ENCODE data around the gene LGALS1. TPM values are rescaled to one million over a fixed set of nuclear protein-coding genes. Genes with fewer than 3 reads are reported as not detected.
A peak's percentile ranks its signal among the peaks of the same experiment; 100 is the strongest.

LGALS1 gene
- total RNA-seq, 5 donors from 2014 or later (not counting 1 experiment from before 2014, with no cell fraction given) = 39.5 to 206 (median 99.2) TPM

DNA sequence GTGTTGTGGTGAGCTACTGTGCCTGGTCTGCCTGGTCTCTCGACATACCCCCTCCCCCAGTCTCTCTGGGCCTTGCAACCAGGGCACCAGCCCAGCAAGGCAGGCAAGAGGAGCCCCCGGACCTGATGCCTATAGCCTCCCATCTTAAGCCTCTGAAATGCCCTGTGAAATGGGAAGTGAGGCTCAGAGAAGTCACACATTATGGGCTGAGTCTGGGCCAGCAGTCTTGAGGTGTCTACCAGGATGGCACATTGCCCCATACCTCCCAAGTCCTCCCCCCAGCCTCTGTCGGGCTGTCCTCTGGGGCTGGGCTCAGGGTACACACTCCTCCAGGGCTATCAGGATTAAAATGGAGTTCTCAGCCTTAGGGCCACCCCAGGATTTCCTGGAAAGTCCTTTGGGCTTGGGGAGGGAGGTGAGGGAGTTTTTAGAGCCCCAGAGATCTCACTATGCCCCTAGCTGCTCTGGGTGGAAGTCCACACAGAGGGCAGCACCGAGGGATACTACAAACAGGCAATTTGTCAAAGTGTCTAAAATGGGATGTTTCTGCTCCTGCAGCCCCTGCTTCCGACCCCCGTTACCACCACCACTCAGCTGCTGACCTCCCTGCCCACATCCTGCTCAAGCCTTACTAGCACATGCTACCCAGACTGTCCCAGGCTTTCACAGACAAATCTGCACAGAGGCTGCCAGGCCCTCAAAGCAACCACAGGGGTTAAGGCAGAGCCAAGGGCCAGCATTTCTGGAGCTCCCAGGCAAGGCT is 39.1 kb upstream of the LGALS1 start:
- 6% methylated on average over 2 of the region's 6 CpGs for WGBS (ENCODE audit: insufficient coverage)
- Mint-ChIP-seq H3K4me1 (peaks cover 62 to 81% (median 67%) of the 10 kb centered on the region in 3 donors), H3K27me3 (no peaks in the 10 kb centered on the region), H3K9me3 (no peaks in the 10 kb centered on the region), H3K27ac (peak overlapping the region; percentile 93 to 95), H3K4me3 (peak overlapping the region in 1 of 3 donors; percentile 94), H3K36me3 (no peaks in the 10 kb centered on the region)
- peaks cover 54 to 90% of the 10 kb centered on the region in 2 experiments for H3K4me1 ChIP-seq (ENCODE audit: control insufficient read depth in 1 of 2, extremely low read depth in 1 of 2, insufficient read depth in 2 of 2, low read length in 2 of 2)
- DNase-seq (peak in 1 of 35 experiments; percentile 26), ATAC-seq (replicated peaks in 1 of 4) (no peak)
- H3K4me3 ChIP-seq (ENCODE audit: control insufficient read depth in 1 of 2, extremely low read depth in 1 of 2, low read length in 1 of 2) = peak overlapping the region; percentile 1 to 19
- H3K9me3 ChIP-seq = no peaks in the 10 kb centered on the region
- peaks cover 3 to 14% of the 10 kb centered on the region in 2 donors for H3K36me3 ChIP-seq (ENCODE audit: control insufficient read depth in 2 of 2, extremely low read depth in 1 of 2, insufficient read depth in 1 of 2, low read length in 1 of 2)
- peak overlapping the region; percentile 77 for H3K27ac ChIP-seq (ENCODE audit: low read length)
- H3K27me3 ChIP-seq (replicated peaks in 1 of 2; ENCODE audit: control insufficient read depth in 2 of 2, extremely low read depth in 1 of 2, insufficient read depth in 2 of 2, low read length in 1 of 2) = no peaks in the 10 kb centered on the region
- ChIA-PET POLR2A (no interaction called here), CTCF (interaction anchor here in 1 of 2 donors (0.6 to 1.9 kb wide), 4 partner anchors 22 to 1261 kb away, joined by 3 to 11 read pairs (median 7); partner anchors contain the start of genes GGA1 and PDXP)

DNA sequence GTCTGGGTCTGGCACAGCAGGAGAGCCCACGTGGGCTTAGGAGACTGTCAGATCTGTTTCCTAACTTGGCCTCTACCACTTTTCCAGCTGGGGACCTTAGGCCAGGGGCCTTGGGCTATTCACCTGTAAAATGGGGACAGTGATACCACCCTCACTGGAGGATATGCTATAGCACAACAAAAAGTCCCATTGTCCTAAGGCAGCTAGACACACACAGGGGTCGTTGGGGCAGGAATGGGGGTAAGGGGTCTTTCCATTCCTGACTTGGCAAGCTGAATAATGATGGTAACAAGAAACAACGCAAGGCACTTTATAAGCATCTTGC is 38.5 kb upstream of the LGALS1 start:
- H3K9me3 Mint-ChIP-seq = no peaks in the 10 kb centered on the region
- H3K27me3 Mint-ChIP-seq = no peaks in the 10 kb centered on the region
- DNase-seq (no peak), ATAC-seq (replicated peaks in 1 of 4) (no peak)
- H3K4me3 Mint-ChIP-seq = peak overlapping the region in 1 of 3 donors; percentile 94
- WGBS (ENCODE audit: insufficient coverage) = 20% methylated on average over 1 of the region's 3 CpGs
- H3K36me3 Mint-ChIP-seq = no peaks in the 10 kb centered on the region
- Histone ChIP-seq H3K4me1 (ENCODE audit: control insufficient read depth in 1 of 2, extremely low read depth in 1 of 2, insufficient read depth in 2 of 2, low read length in 2 of 2) (peaks cover 56 to 90% of the 10 kb centered on the region in 2 experiments), H3K36me3 (ENCODE audit: control insufficient read depth in 2 of 2, extremely low read depth in 1 of 2, insufficient read depth in 1 of 2, low read length in 1 of 2) (peaks cover 3 to 18% of the 10 kb centered on the region in 2 donors), H3K4me3 (ENCODE audit: control insufficient read depth in 1 of 2, extremely low read depth in 1 of 2, low read length in 1 of 2) (peak overlapping the region; percentile 1 to 19), H3K9me3 (no peaks in the 10 kb centered on the region), H3K27ac (ENCODE audit: low read length) (peak overlapping the region; percentile 77), H3K27me3 (replicated peaks in 1 of 2; ENCODE audit: control insufficient read depth in 2 of 2, extremely low read depth in 1 of 2, insufficient read depth in 2 of 2, low read length in 1 of 2) (no peaks in the 10 kb centered on the region)
- ChIA-PET POLR2A (no interaction called here), CTCF (interaction anchor here in 1 of 2 donors (1.0 to 1.9 kb wide), 3 partner anchors 21 to 29 kb away, joined by 3 to 11 read pairs (median 10); partner anchors contain the start of genes GGA1 and PDXP)
- H3K27ac Mint-ChIP-seq = peak overlapping the region; percentile 93 to 95
- peaks cover 62 to 81% (median 71%) of the 10 kb centered on the region in 3 donors for H3K4me1 Mint-ChIP-seq

DNA sequence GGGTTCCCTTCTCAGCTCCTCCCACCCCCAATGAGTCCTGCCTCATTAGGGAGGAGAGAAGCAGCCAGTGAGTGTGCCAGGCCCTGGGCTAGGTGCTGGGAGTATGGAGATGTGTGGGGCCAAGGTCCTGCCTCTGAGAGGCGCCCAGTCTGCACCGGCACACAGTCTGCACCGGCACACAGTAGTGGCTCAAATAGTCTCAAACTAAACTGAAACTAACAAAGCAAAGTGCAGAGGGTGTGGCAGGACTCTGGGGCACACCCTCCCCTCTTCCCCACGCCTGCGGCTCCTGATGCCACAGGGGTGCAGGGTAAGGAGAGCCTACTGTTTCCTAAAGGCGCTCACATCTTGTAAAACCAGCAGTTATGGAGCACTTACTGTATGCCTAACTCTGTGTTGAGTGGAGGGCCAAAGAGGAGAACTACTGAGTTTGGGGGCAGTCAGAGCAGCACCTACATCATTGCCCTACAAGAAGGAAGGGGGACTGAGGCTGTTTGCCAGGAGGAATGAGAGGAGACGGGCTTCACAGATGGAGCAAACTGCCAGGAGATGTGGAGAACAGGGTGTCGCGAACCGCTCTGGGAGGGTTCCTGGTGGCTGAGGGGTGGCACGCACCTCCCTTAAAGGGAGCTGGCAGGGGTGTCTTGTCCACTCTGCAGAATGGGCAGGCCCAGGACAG is 36.9 kb upstream of the LGALS1 start:
- CTCF ChIA-PET = interaction anchor here (0.6 to 1.9 kb wide), 4 partner anchors 10 to 48 kb away, joined by 3 to 11 read pairs (median 6); partner anchors contain the start of genes NOL12 (in 1 of the 2) and PDXP (in 1 of the 2)
- peak overlapping the region; percentile 94 for H3K4me3 Mint-ChIP-seq

DNA sequence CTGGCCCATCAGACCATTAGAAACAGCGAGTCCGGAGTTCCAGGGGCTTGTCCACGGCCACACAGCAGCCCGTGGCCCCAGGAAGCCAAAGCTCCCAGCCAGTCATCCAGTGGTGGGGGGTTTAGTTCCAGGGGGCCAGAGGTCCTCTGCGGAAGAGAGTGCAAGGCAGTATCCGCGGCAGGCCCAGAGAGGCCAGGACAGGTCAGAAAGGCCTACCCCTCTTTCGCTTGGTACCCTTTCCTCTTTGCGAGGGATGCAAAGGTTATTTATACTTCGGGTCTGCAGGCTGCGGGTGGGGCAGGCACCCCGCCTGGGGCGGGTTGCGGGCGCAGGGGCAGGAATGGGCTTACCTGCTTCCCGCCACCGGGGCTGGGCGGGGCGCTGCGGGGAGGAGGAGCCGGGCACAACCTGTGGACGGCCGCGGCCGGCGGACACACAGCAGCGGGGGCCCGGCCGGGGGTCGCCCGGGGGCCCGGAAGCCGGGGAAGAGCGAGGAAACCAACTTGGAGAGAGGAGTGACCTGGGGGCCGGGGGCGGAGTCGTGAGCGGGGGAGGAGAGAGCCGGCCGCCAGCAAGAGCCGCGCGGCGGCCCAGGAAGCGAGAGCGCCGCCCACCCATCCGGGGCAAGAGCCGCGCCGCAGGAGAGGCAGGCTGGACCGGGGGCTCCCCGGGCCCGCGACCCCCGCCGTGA is 36.2 kb upstream of the LGALS1 start, which contains the start of gene SH3BP1:
Gene SH3BP1 (plus strand): TSS at position 600 of the 691 bp plus-strand sequence. CDS start 119 bp downstream, outside the sequence.
- WGBS (ENCODE audit: insufficient coverage) = 2% methylated on average over 46 of the region's 57 CpGs
- peak within 1 kb of the TSS; percentile 95 to 96 for H3K27ac Mint-ChIP-seq
- ChIA-PET POLR2A (no interaction called here), CTCF (interaction anchor here in 1 of 2 donors (0.7 to 1.2 kb wide), 2 partner anchors 12 to 47 kb away, joined by 3 read pairs; partner anchors contain the start of gene NOL12)
- H3K4me1 ChIP-seq (ENCODE audit: control insufficient read depth in 1 of 2, extremely low read depth in 1 of 2, insufficient read depth in 2 of 2, low read length in 2 of 2) = peaks cover 41 to 87% of the 10 kb centered on the region in 2 experiments
- no peaks in the 10 kb centered on the region for H3K27me3 ChIP-seq (replicated peaks in 1 of 2; ENCODE audit: control insufficient read depth in 2 of 2, extremely low read depth in 1 of 2, insufficient read depth in 2 of 2, low read length in 1 of 2)
- H3K36me3 Mint-ChIP-seq = peaks cover 8% of the 10 kb centered on the region
- H3K4me3 ChIP-seq (ENCODE audit: control insufficient read depth in 1 of 2, extremely low read depth in 1 of 2, low read length in 1 of 2) = peak within 1 kb of the TSS; percentile 89 to 94
- ATAC-seq (replicated peaks in 1 of 4) (peak; percentile 47 to 63 (median 58)), DNase-seq (peak in 14 of 35 experiments; percentile 27 to 67 (median 39))
- H3K4me3 Mint-ChIP-seq = peak within 1 kb of the TSS; percentile 94
- peak within 1 kb of the TSS; percentile 77 for H3K27ac ChIP-seq (ENCODE audit: low read length)
- H3K4me1 Mint-ChIP-seq = peaks cover 64 to 83% (median 74%) of the 10 kb centered on the region in 3 donors
- H3K27me3 Mint-ChIP-seq = no peaks in the 10 kb centered on the region
- H3K9me3 ChIP-seq = no peaks in the 10 kb centered on the region
- H3K9me3 Mint-ChIP-seq = no peaks in the 10 kb centered on the region
- peaks cover 7 to 33% of the 10 kb centered on the region in 2 donors for H3K36me3 ChIP-seq (ENCODE audit: control insufficient read depth in 2 of 2, extremely low read depth in 1 of 2, insufficient read depth in 1 of 2, low read length in 1 of 2)

More for the DNA sequence above, 36.9 kb upstream of the LGALS1 start:
- POLR2A ChIA-PET = no interaction called here
- Histone ChIP-seq H3K27ac (ENCODE audit: low read length) (peak overlapping the region; percentile 77), H3K4me1 (ENCODE audit: control insufficient read depth in 1 of 2, extremely low read depth in 1 of 2, insufficient read depth in 2 of 2, low read length in 2 of 2) (peaks cover 47 to 90% of the 10 kb centered on the region in 2 experiments), H3K4me3 (ENCODE audit: control insufficient read depth in 1 of 2, extremely low read depth in 1 of 2, low read length in 1 of 2) (peak overlapping the region; percentile 89 to 94), H3K9me3 (no peaks in the 10 kb centered on the region), H3K36me3 (ENCODE audit: control insufficient read depth in 2 of 2, extremely low read depth in 1 of 2, insufficient read depth in 1 of 2, low read length in 1 of 2) (peaks cover 4 to 28% of the 10 kb centered on the region in 2 donors), H3K27me3 (replicated peaks in 1 of 2; ENCODE audit: control insufficient read depth in 2 of 2, extremely low read depth in 1 of 2, insufficient read depth in 2 of 2, low read length in 1 of 2) (no peaks in the 10 kb centered on the region)
- peaks cover 5% of the 10 kb centered on the region for H3K36me3 Mint-ChIP-seq
- H3K27me3 Mint-ChIP-seq = no peaks in the 10 kb centered on the region
- H3K27ac Mint-ChIP-seq = peak overlapping the region; percentile 93 to 95
- no peaks in the 10 kb centered on the region for H3K9me3 Mint-ChIP-seq
- 15% methylated on average over 8 of the region's 11 CpGs for WGBS (ENCODE audit: insufficient coverage)
- ATAC-seq (replicated peaks in 1 of 4) = peak; percentile 39 to 53 (median 45)
- peaks cover 67 to 84% (median 76%) of the 10 kb centered on the region in 3 donors for H3K4me1 Mint-ChIP-seq
- peak in 2 of 35 experiments; percentile 38 to 64 for DNase-seq

DNA sequence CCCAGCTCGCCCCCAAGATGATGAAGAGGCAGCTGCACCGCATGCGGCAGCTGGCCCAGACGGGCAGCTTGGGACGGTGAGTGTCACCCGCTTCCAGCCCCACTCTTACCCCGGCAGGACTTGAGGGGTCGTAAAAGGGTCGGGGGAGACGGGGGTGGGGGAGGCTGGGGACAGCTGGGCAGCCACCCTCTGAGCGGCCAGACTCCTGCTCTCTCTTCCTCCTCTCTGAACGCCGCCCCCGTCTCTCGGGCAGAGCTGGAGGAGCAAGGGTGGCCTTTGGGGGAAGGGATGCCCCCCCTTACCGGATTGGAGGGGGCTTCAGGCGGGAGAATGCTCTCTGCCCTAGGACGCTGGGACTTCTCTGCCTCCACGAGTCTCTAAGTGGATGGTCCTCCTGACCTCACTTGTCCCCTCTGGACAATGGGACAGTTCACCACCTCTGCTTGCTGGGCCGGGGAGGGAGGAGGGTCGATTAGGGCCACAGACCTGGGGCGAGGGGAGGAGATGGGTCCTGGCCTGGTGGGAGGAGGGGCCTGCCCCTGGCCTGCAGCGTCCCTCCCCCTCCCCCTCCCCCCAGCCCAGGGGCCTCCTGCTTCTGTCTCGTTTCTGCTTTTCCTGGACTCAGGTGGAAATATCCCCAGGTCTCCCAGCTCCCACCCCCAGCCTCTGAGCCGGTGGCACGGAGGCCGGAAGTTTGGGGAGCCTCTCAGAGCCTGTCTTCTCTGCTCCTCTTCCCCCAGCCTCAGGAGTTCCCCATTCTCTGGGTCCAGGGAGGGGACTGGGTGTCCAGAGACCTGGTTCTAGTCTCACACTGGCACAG is 35.5 kb upstream of the LGALS1 start:
- CTCF ChIA-PET = interaction anchor here (0.7 to 1.4 kb wide), 4 partner anchors 12 to 36 kb away, joined by 3 to 6 read pairs (median 4); partner anchors contain the start of gene LGALS1 (in 1 of the 2)
- peaks cover 10 to 41% of the 10 kb centered on the region in 2 donors for H3K36me3 ChIP-seq (ENCODE audit: control insufficient read depth in 2 of 2, extremely low read depth in 1 of 2, insufficient read depth in 1 of 2, low read length in 1 of 2)
- H3K36me3 Mint-ChIP-seq = peaks cover 10% of the 10 kb centered on the region
- 0% methylated on average over 3 of the region's 27 CpGs for WGBS (ENCODE audit: insufficient coverage)
- H3K4me3 ChIP-seq (ENCODE audit: control insufficient read depth in 1 of 2, extremely low read depth in 1 of 2, low read length in 1 of 2) = peak overlapping the region; percentile 89 to 94
- H3K27me3 Mint-ChIP-seq = no peaks in the 10 kb centered on the region
- no peaks in the 10 kb centered on the region for H3K27me3 ChIP-seq (replicated peaks in 1 of 2; ENCODE audit: control insufficient read depth in 2 of 2, extremely low read depth in 1 of 2, insufficient read depth in 2 of 2, low read length in 1 of 2)
- peak overlapping the region; percentile 94 for H3K4me3 Mint-ChIP-seq
- H3K4me1 Mint-ChIP-seq = peaks cover 57 to 78% (median 66%) of the 10 kb centered on the region in 3 donors
- POLR2A ChIA-PET = interaction anchor here in 1 of 2 donors (0.6 kb wide), 1 partner anchor 16 kb away, joined by 6 read pairs; no protein-coding TSS in a partner anchor
- H3K9me3 ChIP-seq = no peaks in the 10 kb centered on the region
- no peaks in the 10 kb centered on the region for H3K9me3 Mint-ChIP-seq
- H3K4me1 ChIP-seq (ENCODE audit: control insufficient read depth in 1 of 2, extremely low read depth in 1 of 2, insufficient read depth in 2 of 2, low read length in 2 of 2) = peaks cover 34 to 80% of the 10 kb centered on the region in 2 experiments
- H3K27ac ChIP-seq (ENCODE audit: low read length) = peak overlapping the region; percentile 65
- peak; percentile 1 to 25 (median 4) for ATAC-seq (replicated peaks in 1 of 4)
- peak overlapping the region; percentile 95 to 96 for H3K27ac Mint-ChIP-seq
- DNase-seq = peak in 2 of 35 experiments; percentile 31 to 59
